Fibroblast of gingiva (primary cell): ENCODE measurements around the gene GSG1L.
"Not testable (repeated sequence)": the region's sequence is repeated elsewhere in the genome, so short reads cannot be mapped to it uniquely, and the experiment has no call there.

Experiments used
- DNase-seq: peaks from one replicate; pipeline ENCODE4 v3.0.0-alpha.2; 2011; ENCODE audit warnings: low read depth

GSG1L gene

GRCh38 chr16:27899736-27900135 lies 163.8 kb downstream of the GSG1L start:
- DNase-seq, result no peak

DNA sequence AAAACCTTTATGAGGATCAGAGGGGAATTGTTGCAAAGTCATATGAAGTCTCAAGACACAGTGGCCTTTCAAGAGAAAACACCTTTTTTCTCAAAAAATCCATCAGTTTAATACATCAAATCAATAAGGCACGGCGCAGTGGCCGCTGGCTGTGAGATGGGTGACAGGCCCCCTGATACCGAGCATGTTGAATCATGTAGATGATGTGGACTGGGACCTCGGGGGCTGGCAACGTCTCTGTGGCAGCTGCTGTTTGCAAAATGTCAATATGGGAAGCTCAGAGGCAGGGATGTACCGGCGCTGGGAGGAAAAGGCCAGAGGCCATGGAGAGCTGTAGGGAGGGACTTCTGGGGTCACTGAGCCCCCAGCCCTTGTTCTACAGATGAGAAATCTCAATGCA lies 169.1 kb downstream of the GSG1L start:
- no peak for DNase-seq

- no peak for DNase-seq
Measured at GRCh38 chr16:27892879-27893278, 170.6 kb downstream of the GSG1L start.

DNA sequence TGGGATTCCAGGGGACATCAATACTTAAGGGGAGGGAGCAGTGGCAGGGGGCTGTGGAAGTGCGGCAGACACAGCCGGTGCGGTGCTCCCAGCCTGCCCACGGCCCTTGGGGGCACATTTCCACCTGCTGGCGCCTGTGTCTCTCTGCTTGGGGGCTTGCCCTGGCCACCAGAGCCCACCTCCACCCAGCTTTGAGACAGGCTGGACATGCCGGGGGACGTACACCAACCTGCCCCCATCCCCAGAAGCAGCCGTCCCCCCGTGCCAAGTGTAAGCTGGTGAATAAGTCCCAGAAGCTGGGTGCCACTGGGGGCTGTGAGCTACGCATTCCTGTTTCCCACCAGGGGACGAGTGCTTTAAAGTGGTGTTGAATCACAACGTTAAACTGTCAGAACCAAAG lies 172.6 kb downstream of the GSG1L start:
- DNase-seq, result no peak

DNA sequence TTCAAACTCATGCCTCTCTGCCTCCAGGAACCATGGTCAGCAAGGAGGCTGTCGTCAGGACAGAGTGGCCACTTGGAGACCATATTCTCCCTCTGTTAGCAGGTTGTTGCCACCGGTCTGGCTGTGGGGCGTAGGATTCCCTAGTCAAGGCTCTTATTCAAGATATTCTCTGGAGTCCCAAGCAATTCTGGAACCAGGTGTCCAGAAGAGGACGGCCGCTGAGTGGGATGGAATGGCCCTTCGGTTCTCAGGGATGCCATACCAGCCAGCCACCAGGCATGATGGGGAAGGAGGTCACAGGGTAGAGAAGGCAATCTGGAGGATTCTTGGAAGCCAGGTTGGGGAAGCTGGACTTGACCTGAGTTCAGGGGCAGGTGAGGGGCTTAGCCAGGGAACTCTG lies 173.5 kb downstream of the GSG1L start:
- no peak for DNase-seq

GRCh38 chr16:27883576-27883975 lies 179.9 kb downstream of the GSG1L start:
- DNase-seq, result no peak

GRCh38 chr16:27880287-27880686 lies 183.2 kb downstream of the GSG1L start:
- DNase-seq, result no peak

- DNase-seq, result no peak
Measured at GRCh38 chr16:27879601-27880247, 183.8 kb downstream of the GSG1L start.

DNA sequence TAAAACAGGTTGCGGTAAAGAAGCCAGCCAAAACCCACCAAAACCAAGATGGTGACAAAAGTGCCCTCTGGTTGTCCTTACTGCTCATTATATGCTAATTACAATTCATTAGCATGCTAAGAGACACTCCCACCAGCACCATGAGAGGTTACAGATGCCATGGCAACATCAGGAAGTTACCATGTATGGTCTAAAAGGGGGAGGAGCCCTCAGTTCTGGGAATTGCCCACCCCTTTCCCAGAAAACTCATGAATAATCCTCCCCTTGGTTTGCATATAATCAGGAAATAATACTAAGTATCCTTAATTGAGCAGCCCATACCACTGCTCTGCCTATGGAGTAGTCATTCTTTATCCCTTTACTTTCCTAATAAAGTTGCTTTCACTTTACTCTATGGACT lies 190.9 kb downstream of the GSG1L start:
- DNase-seq, result not testable (repeated sequence)

GRCh38 chr16:27870116-27870798 lies 193.3 kb downstream of the GSG1L start:
- no peak for DNase-seq

GRCh38 chr16:27869411-27869810 lies 194.1 kb downstream of the GSG1L start:
- no peak for DNase-seq

- DNase-seq, result no peak
Measured at GRCh38 chr16:27868180-27868579, 195.3 kb downstream of the GSG1L start.

- no peak for DNase-seq
Measured at GRCh38 chr16:27867122-27868110, 196.1 kb downstream of the GSG1L start.

GRCh38 chr16:27863377-27863776 lies 200.1 kb downstream of the GSG1L start:
- DNase-seq, result no peak

GRCh38 chr16:27862953-27863352 lies 200.6 kb downstream of the GSG1L start:
- no peak for DNase-seq

GRCh38 chr16:27860091-27860490 lies 203.4 kb downstream of the GSG1L start:
- DNase-seq, result no peak

DNA sequence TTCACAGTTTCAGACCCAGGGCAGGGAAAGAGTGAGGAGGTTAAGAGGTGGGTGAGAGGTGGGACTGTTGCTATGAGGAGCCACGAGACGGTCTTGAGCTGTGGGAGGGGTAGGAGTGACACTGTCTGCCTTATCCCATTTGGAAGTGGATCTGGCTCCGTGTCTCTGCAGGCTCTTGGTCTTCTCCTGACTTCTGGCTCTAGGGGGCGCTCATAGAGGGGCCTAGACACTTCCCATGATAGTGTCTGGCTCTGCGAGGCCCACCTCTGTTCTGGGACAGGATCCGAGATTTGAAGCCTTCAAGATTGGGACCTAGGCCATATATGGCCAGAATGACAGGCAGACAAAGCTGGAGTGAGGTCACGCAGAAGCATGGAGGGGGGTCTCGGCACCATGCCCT lies 204.5 kb downstream of the GSG1L start:
- no peak for DNase-seq

GRCh38 chr16:27853651-27854050 lies 209.9 kb downstream of the GSG1L start:
- DNase-seq, result no peak

DNA sequence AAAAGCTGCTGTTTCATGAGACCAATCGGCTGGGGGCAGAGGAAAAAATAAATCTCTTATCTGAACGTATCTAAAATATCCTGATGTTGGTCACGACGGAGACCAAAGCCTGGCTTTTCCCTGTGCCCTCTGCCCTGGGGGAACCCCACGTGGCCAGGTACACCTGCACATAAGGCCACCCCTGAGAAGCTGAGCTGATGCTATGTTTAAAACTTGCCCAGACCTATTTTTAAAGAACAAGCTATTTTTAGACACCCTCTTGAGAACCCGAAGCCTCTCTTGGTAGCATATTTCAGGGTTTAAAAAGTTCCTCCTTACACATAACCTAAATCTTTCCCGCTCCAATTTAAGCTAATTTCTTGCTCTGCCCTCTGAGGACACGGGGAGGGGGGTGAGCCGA lies 210.4 kb downstream of the GSG1L start:
- DNase-seq, result no peak

- DNase-seq, result no peak
Measured at GRCh38 chr16:27852681-27853080, 210.8 kb downstream of the GSG1L start.

DNA sequence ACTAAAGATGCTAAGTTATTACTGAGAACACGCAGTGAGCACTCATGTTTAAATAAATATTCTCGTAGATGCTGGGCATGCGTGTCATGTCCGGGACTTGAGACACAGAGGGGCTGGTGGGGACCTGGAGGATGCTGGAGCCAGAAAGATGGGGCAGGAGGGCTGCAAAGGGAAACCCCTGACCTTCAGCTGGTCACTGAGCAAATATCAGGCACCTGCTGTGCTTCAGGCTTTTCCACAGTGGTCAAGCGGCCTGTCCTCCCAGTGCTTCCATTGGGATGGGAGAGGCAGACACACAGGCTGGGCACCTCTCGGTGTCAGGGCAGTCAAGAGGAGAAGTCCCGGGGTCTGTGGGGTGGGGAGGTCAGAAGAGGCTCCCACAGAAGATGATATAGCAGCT lies 211.4 kb downstream of the GSG1L start:
- DNase-seq, result no peak

- DNase-seq, result no peak
Measured at GRCh38 chr16:27851586-27851985, 211.9 kb downstream of the GSG1L start.

- no peak for DNase-seq
Measured at GRCh38 chr16:27849621-27850020, 213.9 kb downstream of the GSG1L start.
